Measurements from ENCODE around the gene VAMP1.
"Not testable (repeated sequence)": the region's sequence is repeated elsewhere in the genome, so short reads cannot be mapped to it uniquely, and the experiment has no call there.

The VAMP1 gene

DNA sequence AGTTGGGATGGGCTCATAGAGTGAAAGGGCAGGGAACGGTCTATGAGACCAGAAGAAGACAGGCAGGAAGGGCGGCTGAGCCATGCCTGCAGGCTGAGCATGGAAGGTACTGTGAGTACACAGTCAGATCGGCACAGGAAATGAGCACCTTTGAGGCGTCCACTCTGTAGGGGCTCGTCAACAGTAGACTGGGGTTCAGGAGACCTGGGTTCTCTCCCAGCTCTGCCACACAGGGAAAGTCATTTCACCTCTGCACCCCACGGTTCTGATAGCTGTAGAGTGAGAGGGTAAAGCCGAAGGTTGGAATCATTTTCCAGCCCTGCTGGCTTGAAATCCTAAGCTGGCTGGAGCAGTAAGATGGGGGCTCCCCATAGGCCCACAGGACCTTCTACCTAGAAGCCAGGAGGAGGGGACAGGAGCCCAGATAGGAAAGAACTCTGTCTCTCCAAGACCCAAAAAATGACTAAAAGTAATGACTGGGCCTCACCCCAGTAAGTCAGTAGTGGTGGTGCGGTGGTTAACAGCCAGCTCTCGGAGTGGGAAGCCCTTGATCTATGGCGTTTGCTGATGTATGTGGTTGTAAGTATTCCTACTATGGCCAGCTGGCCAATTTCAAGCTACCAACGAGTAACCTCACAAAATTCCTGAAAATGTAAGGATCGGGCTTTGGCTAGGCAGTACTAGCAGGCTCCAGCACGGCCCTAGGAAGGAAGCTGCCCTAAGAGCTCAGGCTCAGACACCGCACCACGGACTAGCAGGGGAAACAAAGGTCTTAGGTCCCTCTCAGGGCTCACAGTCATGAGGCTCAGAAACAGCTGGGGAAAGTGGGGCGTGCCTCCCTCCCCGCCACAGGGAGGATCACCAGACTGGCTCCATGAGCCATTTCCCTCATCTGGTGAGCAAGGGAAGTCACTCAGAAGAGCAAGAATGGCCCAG is 36.0 kb downstream of the VAMP1 start:
- H3K4me3 ChIP-seq (ENCODE audit: low read depth, low read length): no peak overlapping the region
- TF ChIP-seq, protein P1, sequence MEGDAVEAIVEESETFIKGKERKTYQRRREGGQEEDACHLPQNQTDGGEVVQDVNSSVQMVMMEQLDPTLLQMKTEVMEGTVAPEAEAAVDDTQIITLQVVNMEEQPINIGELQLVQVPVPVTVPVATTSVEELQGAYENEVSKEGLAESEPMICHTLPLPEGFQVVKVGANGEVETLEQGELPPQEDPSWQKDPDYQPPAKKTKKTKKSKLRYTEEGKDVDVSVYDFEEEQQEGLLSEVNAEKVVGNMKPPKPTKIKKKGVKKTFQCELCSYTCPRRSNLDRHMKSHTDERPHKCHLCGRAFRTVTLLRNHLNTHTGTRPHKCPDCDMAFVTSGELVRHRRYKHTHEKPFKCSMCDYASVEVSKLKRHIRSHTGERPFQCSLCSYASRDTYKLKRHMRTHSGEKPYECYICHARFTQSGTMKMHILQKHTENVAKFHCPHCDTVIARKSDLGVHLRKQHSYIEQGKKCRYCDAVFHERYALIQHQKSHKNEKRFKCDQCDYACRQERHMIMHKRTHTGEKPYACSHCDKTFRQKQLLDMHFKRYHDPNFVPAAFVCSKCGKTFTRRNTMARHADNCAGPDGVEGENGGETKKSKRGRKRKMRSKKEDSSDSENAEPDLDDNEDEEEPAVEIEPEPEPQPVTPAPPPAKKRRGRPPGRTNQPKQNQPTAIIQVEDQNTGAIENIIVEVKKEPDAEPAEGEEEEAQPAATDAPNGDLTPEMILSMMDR (IDR thresholded peaks at IDR 0.05; ENCODE audit: borderline replicate concordance, insufficient read depth, low read depth, low read length): no peak

DNA sequence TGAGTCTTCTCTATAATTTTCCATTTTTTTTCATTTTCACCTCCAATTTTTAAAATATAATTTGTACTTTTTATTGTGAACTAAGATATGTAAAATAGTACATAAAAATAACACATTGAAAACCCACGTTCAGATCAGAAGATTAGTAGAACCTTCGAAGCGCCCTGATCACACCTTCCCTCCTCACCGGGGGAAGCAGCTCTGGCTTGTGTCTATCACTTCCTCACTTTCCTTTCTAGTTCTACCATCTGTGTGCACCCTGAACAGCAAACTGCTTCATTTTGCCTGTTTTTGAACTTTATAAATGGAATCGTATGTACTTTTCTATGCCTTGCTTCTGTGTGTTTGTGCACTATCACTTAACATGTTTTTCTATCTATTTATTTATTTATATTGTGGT is 37.5 kb downstream of the VAMP1 start:
- no peak overlapping the region for H3K4me3 ChIP-seq (ENCODE audit: low read depth, low read length)
- TF ChIP-seq, protein P1 (IDR thresholded peaks at IDR 0.05; ENCODE audit: borderline replicate concordance, insufficient read depth, low read depth, low read length): no peak

DNA sequence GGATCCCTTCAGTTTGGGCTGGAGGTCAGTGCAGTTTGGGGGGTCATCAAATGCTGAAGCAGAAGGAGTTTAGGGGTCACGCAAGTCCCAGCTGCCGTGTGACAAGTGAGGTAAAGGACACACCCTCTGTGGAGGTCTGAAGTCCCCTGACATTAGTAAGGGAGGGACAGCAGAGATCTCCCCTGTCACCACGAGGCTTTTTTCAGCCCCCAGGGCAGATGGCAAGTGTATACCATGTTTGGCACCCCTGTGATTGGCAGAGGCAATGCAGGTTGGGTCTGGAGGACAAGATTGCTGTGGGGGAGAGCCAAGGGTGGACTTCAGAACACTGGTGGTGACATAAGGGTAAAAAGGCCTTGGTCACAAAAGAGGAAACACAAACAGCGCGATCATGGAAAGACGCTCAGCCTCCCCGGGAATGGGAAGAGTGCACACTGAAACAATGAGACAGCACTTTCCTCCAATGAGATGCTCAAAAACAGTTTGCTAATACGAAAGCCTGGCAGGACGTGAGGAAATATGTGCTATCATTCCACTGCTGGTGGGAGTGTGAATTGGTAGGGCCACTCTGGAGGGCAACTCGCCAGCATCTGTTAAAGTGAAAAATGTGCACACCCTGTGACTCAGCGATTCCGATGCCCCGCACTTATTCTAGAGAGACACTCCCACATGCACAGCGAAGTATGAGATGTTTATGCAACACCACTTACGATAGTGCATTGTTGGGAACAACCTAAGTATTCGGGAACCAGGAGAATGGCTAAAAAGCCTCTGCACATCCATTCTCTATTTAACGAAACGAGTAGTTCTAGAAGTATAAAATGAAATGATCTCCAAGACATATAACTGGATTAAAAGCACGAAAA is 40.1 kb downstream of the VAMP1 start:
- H3K4me3 ChIP-seq (ENCODE audit: low read depth, low read length): no peak overlapping the region
- TF ChIP-seq, protein P1 (IDR thresholded peaks at IDR 0.05; ENCODE audit: borderline replicate concordance, insufficient read depth, low read depth, low read length): no peak

DNA sequence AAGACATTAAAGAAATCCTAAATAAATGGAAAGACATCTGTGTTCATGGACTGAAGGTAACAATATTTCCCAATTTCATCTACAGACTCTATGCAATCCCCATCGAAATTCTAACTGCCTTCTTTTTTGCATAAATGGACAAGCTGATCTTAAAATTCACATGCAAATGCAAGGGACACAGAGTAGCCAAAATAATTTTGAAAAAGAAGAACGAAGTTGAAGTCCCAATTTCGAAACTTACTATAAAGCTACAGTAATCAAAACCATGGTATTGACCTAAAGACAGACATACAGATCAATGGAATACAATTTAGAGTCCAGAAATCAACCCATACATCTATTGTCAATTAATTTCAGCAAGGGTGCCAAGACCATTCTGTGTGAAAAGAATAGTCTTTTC is 42.2 kb downstream of the VAMP1 start:
- TF ChIP-seq, protein P1 (IDR thresholded peaks at IDR 0.05; ENCODE audit: borderline replicate concordance, insufficient read depth, low read depth, low read length): no peak
- no peak overlapping the region for H3K4me3 ChIP-seq (ENCODE audit: low read depth, low read length)

DNA sequence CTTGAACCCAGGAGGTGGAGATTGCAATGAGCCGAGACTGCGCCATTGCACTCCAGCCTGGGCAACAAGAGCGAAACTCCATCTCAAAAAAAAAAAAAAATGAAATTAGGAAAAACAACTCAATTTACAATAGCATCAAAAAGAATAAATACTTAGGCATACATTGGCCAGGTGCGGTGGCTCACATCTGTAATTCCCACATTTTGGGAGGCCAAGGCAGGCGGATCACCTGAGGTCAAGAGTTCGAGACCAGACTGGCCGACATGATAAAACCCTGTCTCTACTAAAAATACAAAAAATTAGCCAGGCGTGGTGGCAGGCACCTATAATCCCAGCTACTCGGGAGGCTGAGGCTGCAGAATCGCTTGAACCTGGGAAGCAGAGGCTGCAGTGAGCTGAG is 42.7 kb downstream of the VAMP1 start:
- H3K4me3 ChIP-seq (ENCODE audit: low read depth, low read length): not testable (repeated sequence)

DNA sequence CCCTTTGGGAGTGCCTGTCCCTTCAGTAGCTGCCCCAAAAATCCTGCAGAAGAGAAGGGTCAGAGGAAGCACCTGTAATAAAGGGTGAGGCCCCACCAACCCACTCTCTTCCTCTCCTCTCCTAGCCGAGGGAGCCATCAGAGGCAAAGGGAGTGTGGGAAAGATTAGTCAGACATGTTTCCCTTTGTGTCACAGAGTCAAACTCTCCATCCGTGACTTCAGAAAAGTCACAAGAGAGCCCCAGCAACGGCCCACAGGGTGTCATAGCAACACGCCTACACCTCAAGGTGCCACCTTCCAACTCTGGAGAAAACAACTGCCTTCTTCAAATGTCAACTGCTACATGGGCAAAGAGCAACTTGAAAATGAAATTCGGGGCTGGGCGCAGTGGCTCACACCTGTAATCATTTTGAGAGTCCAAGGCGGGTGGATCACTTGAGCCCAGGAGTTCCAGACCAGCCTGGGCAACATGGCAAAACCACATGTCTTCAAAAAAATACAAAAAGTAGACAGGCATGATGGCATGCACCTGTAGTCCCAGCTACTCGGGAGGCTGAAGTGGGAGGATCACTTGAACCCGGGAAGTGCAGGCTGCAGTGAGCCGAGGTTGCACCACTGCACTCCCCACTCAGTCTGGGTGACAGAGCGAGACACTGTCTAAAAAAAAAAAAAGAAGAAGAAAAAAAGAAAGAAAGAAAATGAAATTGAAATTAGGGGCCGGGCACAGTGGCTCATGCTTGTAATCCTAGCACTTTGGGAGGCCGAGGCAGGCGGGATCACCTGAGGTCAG is 43.4 kb downstream of the VAMP1 start:
- TF ChIP-seq, protein P1 (IDR thresholded peaks at IDR 0.05; ENCODE audit: borderline replicate concordance, insufficient read depth, low read depth, low read length): no peak
- peak overlapping the region; percentile 17 for H3K4me3 ChIP-seq (ENCODE audit: low read depth, low read length)
